Measurements from ENCODE around the gene ENAH. TPM values are rescaled to one million over a fixed set of nuclear protein-coding genes. Genes with fewer than 3 reads are reported as not detected.

ENAH gene
- total RNA-seq, 1 experiment from 2014 or later, result 420 TPM

DNA sequence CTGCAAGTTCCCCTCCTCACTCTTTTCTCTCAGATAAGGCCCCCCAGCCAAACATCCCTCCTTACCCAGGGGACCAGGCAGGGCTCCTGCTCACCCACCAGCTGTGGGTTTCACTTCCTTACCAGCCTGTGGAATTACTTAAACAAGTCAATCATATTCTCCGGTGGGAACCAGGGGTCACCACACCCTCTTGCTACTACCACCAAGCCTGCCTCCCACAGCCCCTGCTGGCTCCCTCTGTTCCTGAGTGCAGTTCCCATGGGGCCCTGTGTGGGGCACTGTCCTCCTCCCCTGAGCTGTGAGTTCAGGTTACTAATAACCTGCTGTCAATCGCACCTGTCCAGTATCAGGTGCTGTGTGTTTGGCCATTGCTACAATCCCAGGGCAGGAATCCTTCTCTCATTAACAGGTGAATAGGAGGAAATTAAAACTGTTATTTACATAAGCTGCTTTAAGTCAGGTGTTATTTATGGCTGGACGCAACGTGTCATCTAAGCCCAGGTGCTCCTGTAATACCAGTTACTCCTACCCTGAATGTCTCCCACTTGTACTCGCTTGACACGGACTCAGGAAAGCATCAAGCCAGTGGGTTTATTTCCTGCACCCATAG lies 172.0 kb downstream of the ENAH start:
- TF ChIP-seq, protein P1, sequence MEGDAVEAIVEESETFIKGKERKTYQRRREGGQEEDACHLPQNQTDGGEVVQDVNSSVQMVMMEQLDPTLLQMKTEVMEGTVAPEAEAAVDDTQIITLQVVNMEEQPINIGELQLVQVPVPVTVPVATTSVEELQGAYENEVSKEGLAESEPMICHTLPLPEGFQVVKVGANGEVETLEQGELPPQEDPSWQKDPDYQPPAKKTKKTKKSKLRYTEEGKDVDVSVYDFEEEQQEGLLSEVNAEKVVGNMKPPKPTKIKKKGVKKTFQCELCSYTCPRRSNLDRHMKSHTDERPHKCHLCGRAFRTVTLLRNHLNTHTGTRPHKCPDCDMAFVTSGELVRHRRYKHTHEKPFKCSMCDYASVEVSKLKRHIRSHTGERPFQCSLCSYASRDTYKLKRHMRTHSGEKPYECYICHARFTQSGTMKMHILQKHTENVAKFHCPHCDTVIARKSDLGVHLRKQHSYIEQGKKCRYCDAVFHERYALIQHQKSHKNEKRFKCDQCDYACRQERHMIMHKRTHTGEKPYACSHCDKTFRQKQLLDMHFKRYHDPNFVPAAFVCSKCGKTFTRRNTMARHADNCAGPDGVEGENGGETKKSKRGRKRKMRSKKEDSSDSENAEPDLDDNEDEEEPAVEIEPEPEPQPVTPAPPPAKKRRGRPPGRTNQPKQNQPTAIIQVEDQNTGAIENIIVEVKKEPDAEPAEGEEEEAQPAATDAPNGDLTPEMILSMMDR (IDR thresholded peaks at IDR 0.05; ENCODE audit: unreplicated experiment), result peak; percentile 100
- Mint-ChIP-seq H3K4me1 (ENCODE audit: insufficient read depth, unreplicated experiment) (peaks cover 7% of the 10 kb centered on the region), H3K27ac (ENCODE audit: low read depth, unreplicated experiment) (no peak overlapping the region), H3K27me3 (ENCODE audit: insufficient read depth, unreplicated experiment) (peaks cover 15% of the 10 kb centered on the region), H3K9me3 (ENCODE audit: unreplicated experiment) (no peaks in the 10 kb centered on the region), H3K36me3 (ENCODE audit: insufficient read depth, unreplicated experiment) (peaks cover 5% of the 10 kb centered on the region), H3K4me3 (ENCODE audit: unreplicated experiment) (no peak overlapping the region)
- ChIA-PET CTCF (interaction anchor here (0.5 to 27.3 kb wide), 59 partner anchors 7 to 1248 kb away, joined by 3 to 712 read pairs (median 4); partner anchors contain the start of genes EPHX1, SRP9 and TMEM63A), POLR2A (interaction anchor here (0.6 to 5.2 kb wide), 17 partner anchors 13 to 582 kb away, joined by 3 to 27 read pairs (median 4); partner anchors contain the start of genes H3-3A and SRP9)
- intact Hi-C loops (cut with micrococcal nuclease), result loop anchor here (1.0 kb wide), 2 partner anchors 291 to 364 kb away; no protein-coding TSS in a partner anchor
- DNase-seq (ENCODE audit: unreplicated experiment), result peak; percentile 85
- no TSS peak for BruUV-seq (replicated peaks)

DNA sequence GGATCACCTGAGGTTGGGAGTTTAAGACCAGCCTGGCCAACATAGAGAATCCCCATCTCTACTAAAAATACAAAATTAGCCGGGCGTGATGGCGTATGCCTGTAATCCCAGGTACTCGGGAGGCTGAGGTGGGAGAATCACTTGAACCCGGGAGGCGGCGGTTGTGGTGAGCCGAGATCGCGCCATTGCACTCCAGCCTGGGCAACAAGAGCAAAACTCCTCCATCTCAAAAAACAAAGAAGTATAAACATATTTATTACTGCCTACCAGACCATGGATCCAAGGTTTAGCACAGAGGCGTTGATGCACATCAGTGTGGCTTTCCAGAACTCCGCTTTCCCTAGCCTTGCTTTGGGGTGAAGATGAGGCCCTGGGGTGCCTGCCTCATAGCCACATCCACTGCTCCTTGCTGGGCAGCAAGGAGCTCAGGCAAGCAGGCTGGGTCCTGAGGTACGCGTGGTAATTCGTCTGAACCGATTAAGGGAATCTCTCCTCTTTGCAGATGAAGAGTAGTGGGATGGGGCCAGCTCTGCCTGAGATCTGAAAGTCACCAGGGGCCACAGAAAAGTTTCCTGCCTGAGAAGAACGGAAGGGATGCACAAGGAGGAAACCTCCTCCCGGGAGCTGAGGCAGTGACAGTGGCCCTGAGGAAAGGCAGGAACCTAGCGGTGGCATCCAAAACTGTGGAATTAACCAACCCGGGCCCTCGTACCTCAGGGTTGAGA lies 172.8 kb downstream of the ENAH start:
- Mint-ChIP-seq H3K9me3 (ENCODE audit: unreplicated experiment) (no peaks in the 10 kb centered on the region), H3K4me1 (ENCODE audit: insufficient read depth, unreplicated experiment) (peaks cover 7% of the 10 kb centered on the region), H3K4me3 (ENCODE audit: unreplicated experiment) (no peak overlapping the region), H3K27ac (ENCODE audit: low read depth, unreplicated experiment) (no peak overlapping the region), H3K36me3 (ENCODE audit: insufficient read depth, unreplicated experiment) (no peaks in the 10 kb centered on the region), H3K27me3 (ENCODE audit: insufficient read depth, unreplicated experiment) (peaks cover 15% of the 10 kb centered on the region)
- intact Hi-C loops (cut with micrococcal nuclease), result no loop called here
- BruUV-seq (replicated peaks), result no TSS peak
- TF ChIP-seq, protein P1 (IDR thresholded peaks at IDR 0.05; ENCODE audit: unreplicated experiment), result no peak
- ChIA-PET CTCF (interaction anchor here (0.7 to 27.3 kb wide), 39 partner anchors 6 to 1247 kb away, joined by 3 to 712 read pairs (median 4); partner anchors contain the start of genes EPHX1, SRP9 and TMEM63A), POLR2A (interaction anchor here (0.6 to 5.2 kb wide), 13 partner anchors 16 to 493 kb away, joined by 3 to 27 read pairs (median 4); partner anchors contain the start of gene SRP9)
- no peak for DNase-seq (ENCODE audit: unreplicated experiment)

DNA sequence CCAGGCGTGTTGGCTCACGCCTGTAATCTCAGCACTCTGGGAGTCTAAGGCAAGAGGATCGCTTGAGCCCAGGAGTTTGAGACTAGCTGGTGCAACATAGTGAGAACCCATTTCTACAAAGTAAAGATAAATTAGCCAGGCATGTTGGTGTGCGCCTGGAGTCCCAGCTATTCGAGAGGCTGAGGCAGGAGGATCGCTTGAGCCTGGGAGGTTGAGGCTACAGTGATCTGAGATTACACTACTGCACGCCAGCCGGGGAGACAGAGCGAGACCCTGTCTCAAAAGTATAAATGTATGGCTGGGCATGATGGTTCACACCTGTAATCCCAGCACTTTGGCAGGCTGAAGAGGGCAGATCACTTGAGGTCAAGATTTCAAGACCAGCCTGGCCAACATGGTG lies 173.6 kb downstream of the ENAH start:
- no peaks in the 10 kb centered on the region for H3K9me3 Mint-ChIP-seq (ENCODE audit: unreplicated experiment)
- ChIA-PET POLR2A (interaction anchor here (0.8 to 2.1 kb wide), 7 partner anchors 8 to 299 kb away, joined by 3 to 13 read pairs (median 4); partner anchors contain the start of gene SRP9), CTCF (interaction anchor here (0.6 to 27.3 kb wide), 24 partner anchors 9 to 646 kb away, joined by 3 to 712 read pairs (median 4); partner anchors contain the start of genes EPHX1, SRP9 and TMEM63A)
- DNase-seq (ENCODE audit: unreplicated experiment), result no peak
- intact Hi-C loops (cut with micrococcal nuclease), result no loop called here
- H3K4me3 Mint-ChIP-seq (ENCODE audit: unreplicated experiment), result no peak overlapping the region
- peaks cover 15% of the 10 kb centered on the region for H3K27me3 Mint-ChIP-seq (ENCODE audit: insufficient read depth, unreplicated experiment)
- no peak overlapping the region for H3K27ac Mint-ChIP-seq (ENCODE audit: low read depth, unreplicated experiment)
- peaks cover 7% of the 10 kb centered on the region for H3K4me1 Mint-ChIP-seq (ENCODE audit: insufficient read depth, unreplicated experiment)
- no peaks in the 10 kb centered on the region for H3K36me3 Mint-ChIP-seq (ENCODE audit: insufficient read depth, unreplicated experiment)
- no TSS peak for BruUV-seq (replicated peaks)
- TF ChIP-seq, protein P1 (IDR thresholded peaks at IDR 0.05; ENCODE audit: unreplicated experiment), result no peak

Measured in MCF 10A (cell line).